Tibial nerve (tissue), 4 donors: ENCODE results near the gene KIRREL3. TPM values are rescaled to one million over a fixed set of nuclear protein-coding genes. Genes with fewer than 3 reads are reported as not detected.

ENCODE experiments used
- DNase-seq, 2 donors: peaks; one replicate each; pipeline ENCODE4 v3.0.0-alpha.2; 2019; ENCODE audit warnings: low spot score in 2 of 2
- H3K27ac ChIP-seq, 4 donors: fragments of 200-600 bp; sonication (generic) in 3 of 4; one replicate each; pipeline ENCODE4 v1.5.1; 2017 to 2019; ENCODE audit warnings: mild to moderate bottlenecking in 1 of 4
- H3K27me3 ChIP-seq, 2 donors: fragments of 200-600 bp; sonication (generic) in 1 of 2; one replicate each; pipeline versions ENCODE4 v1.5.1 to v1.6.0; 2017 to 2019
- H3K36me3 ChIP-seq, 3 donors: fragments of 200-600 bp; sonication (generic); one replicate each; pipeline ENCODE4 v1.5.1; 2018 to 2019
- H3K4me1 ChIP-seq, 4 donors: fragments of 200-600 bp; sonication (generic) in 3 of 4; one replicate each; pipeline ENCODE4 v1.5.1; 2017 to 2019
- H3K4me3 ChIP-seq, 4 donors: fragments of 200-600 bp; sonication (generic) in 3 of 4; one replicate each; pipeline ENCODE4 v1.5.1; 2017 to 2019; ENCODE audit warnings: mild to moderate bottlenecking in 1 of 4, moderate library complexity in 1 of 4
- H3K9me3 ChIP-seq, 4 donors: fragments of 200-600 bp; sonication (generic) in 3 of 4; one replicate each; pipeline ENCODE4 v1.5.1; 2017 to 2019
- CTCF ChIP-seq, 5 experiments: fragments of 200-600 bp in 3 of 5; fragments of 450-650 bp in 2 of 5; sonication (generic) in 3 of 5; IDR thresholded peaks; one replicate each; pipeline ENCODE4 v1.5.1; 2016 to 2019; ENCODE audit warnings: antibody characterized with exemption in 5 of 5, mild to moderate bottlenecking in 3 of 5, moderate library complexity in 2 of 5
- EP300 ChIP-seq, 2 donors: sonication (generic); formaldehyde crosslinking; IDR thresholded peaks; one replicate each; pipeline ENCODE4 v1.6.1; 2017; ENCODE audit warnings: antibody characterized with exemption in 2 of 2, mild to moderate bottlenecking in 1 of 2
- POLR2A ChIP-seq, 2 donors: fragments of 450-650 bp; IDR thresholded peaks; one replicate each; pipeline ENCODE4 v1.6.1; 2017; ENCODE audit warnings: antibody characterized with exemption in 2 of 2, mild to moderate bottlenecking in 2 of 2, moderate library complexity in 2 of 2
- WGBS, 2 donors: methylation state at CpG; one replicate each; pipeline ENCODE4 v1.1.5; 2018; 5-methylcytosine and 5-hydroxymethylcytosine counted together
- total RNA-seq, 4 donors: library from RNA; depleted of rRNA; stranded (reverse); fragments of >200 nt; gene quantifications; one replicate each; pipeline ENCODE4 v1.1.0, GENCODE V29; 2016

Gene KIRREL3
- total RNA-seq, 4 donors from 2014 or later, result not detected

- Histone ChIP-seq H3K4me1 (peaks cover 0 to 24% (median 2%) of the 10 kb centered on the region in 4 donors), H3K36me3 (no peaks in the 10 kb centered on the region), H3K4me3 (no peak overlapping the region), H3K27ac (no peak overlapping the region), H3K27me3 (no peaks in the 10 kb centered on the region), H3K9me3 (no peaks in the 10 kb centered on the region)
- DNase-seq, result no peak
- TF ChIP-seq EP300 (IDR thresholded peaks at IDR 0.05), result no peak
- no peak for TF ChIP-seq POLR2A (IDR thresholded peaks at IDR 0.05)
- no peak for TF ChIP-seq CTCF (IDR thresholded peaks at IDR 0.05)
- 45 to 57% methylated on average over 5 of the region's 5 CpGs for WGBS, 2 donors
Observed at GRCh38 chr11:126438691-126439090, 561.9 kb downstream of the KIRREL3 start.

GRCh38 chr11:126438272-126438671 is 562.3 kb downstream of the KIRREL3 start:
- Histone ChIP-seq H3K27me3 (no peaks in the 10 kb centered on the region), H3K4me3 (no peak overlapping the region), H3K4me1 (peaks cover 0 to 28% (median 4%) of the 10 kb centered on the region in 4 donors), H3K9me3 (no peaks in the 10 kb centered on the region), H3K27ac (no peak overlapping the region), H3K36me3 (no peaks in the 10 kb centered on the region)
- no peak for DNase-seq
- WGBS, 2 donors, result 63 to 76% methylated on average over 9 of the region's 9 CpGs
- TF ChIP-seq POLR2A (IDR thresholded peaks at IDR 0.05), result no peak
- no peak for TF ChIP-seq EP300 (IDR thresholded peaks at IDR 0.05)
- TF ChIP-seq CTCF (IDR thresholded peaks at IDR 0.05), result no peak

- peaks cover 0 to 34% (median 5%) of the 10 kb centered on the region in 4 donors for H3K4me1 ChIP-seq
- WGBS, 2 donors, result 92 to 96% methylated on average over 3 to 4 of the region's 5 CpGs
- H3K36me3 ChIP-seq, result no peaks in the 10 kb centered on the region
- DNase-seq, result no peak
- no peaks in the 10 kb centered on the region for H3K27me3 ChIP-seq
- no peak overlapping the region for H3K27ac ChIP-seq
- H3K4me3 ChIP-seq, result no peak overlapping the region
- TF ChIP-seq EP300 (IDR thresholded peaks at IDR 0.05) (no peak), CTCF (IDR thresholded peaks at IDR 0.05) (no peak), POLR2A (IDR thresholded peaks at IDR 0.05) (no peak)
- H3K9me3 ChIP-seq, result no peaks in the 10 kb centered on the region
Observed at GRCh38 chr11:126437731-126438130, 562.8 kb downstream of the KIRREL3 start.

GRCh38 chr11:126436209-126436755 is 564.3 kb downstream of the KIRREL3 start:
- 60 to 74% methylated on average over 6 of the region's 7 CpGs for WGBS, 2 donors
- Histone ChIP-seq H3K4me1 (peaks cover 0 to 48% (median 14%) of the 10 kb centered on the region in 4 donors), H3K27ac (no peak overlapping the region), H3K9me3 (no peaks in the 10 kb centered on the region), H3K27me3 (no peaks in the 10 kb centered on the region), H3K4me3 (no peak overlapping the region), H3K36me3 (no peaks in the 10 kb centered on the region)
- TF ChIP-seq EP300 (IDR thresholded peaks at IDR 0.05) (no peak), POLR2A (IDR thresholded peaks at IDR 0.05) (no peak), CTCF (IDR thresholded peaks at IDR 0.05) (no peak)
- DNase-seq, result no peak

- WGBS, 2 donors, result 82 to 89% methylated on average over 12 of the region's 12 CpGs
- no peak overlapping the region for H3K27ac ChIP-seq
- H3K4me1 ChIP-seq, result peaks cover 0 to 42% (median 14%) of the 10 kb centered on the region in 4 donors
- TF ChIP-seq CTCF (IDR thresholded peaks at IDR 0.05), result no peak
- no peak for TF ChIP-seq POLR2A (IDR thresholded peaks at IDR 0.05)
- TF ChIP-seq EP300 (IDR thresholded peaks at IDR 0.05), result no peak
- no peaks in the 10 kb centered on the region for H3K27me3 ChIP-seq
- no peaks in the 10 kb centered on the region for H3K9me3 ChIP-seq
- no peak for DNase-seq
- no peaks in the 10 kb centered on the region for H3K36me3 ChIP-seq
- no peak overlapping the region for H3K4me3 ChIP-seq
Observed at GRCh38 chr11:126434950-126435335, 565.6 kb downstream of the KIRREL3 start.
